Endodermal cell (in vitro differentiated cells): ENCODE data around the gene DAPK1. TPM values are rescaled to one million over a fixed set of nuclear protein-coding genes. Genes with fewer than 3 reads are reported as not detected.

Experiments used
- DNase-seq: peaks from one replicate; pipeline ENCODE4 v3.0.0-alpha.2; 2017
- H3K27ac ChIP-seq: 2 replicates; pipeline ENCODE4 v1.5.1; 2013; ENCODE audit warnings: mild to moderate bottlenecking, low read depth, low read length, moderate library complexity
- H3K27me3 ChIP-seq: 2 replicates; pipeline ENCODE4 v1.6.1; 2013; ENCODE audit warnings: mild to moderate bottlenecking, low read length, moderate library complexity; ENCODE audit not compliant: insufficient read depth, control insufficient read depth, poor library complexity, severe bottlenecking
- H3K36me3 ChIP-seq: 2 replicates; pipeline ENCODE4 v1.7.0; 2013; ENCODE audit warnings: mild to moderate bottlenecking, low read length, moderate library complexity; ENCODE audit not compliant: control insufficient read depth, insufficient read depth
- H3K4me1 ChIP-seq: one replicate; pipeline ENCODE4 v1.7.0; 2013; ENCODE audit warnings: low read length; ENCODE audit not compliant: control insufficient read depth, insufficient read depth
- H3K4me3 ChIP-seq: 2 replicates; pipeline ENCODE4 v1.5.1; 2013; ENCODE audit warnings: mild to moderate bottlenecking, low read length, moderate library complexity
- H3K9ac ChIP-seq: 2 replicates; pipeline ENCODE4 v1.6.1; 2013; ENCODE audit warnings: mild to moderate bottlenecking, low read length, moderate library complexity; ENCODE audit not compliant: poor library complexity, severe bottlenecking; ENCODE audit errors: extremely low read depth
- H3K9me3 ChIP-seq: 2 replicates; pipeline ENCODE4 v1.6.1; 2013; ENCODE audit warnings: mild to moderate bottlenecking, low read length, moderate library complexity; ENCODE audit not compliant: control insufficient read depth
- H3K27ac Mint-ChIP-seq: 2 replicates; pipeline ENCODE4 v1.8.0; 2020; ENCODE audit warnings: mixed read lengths
- H3K27me3 Mint-ChIP-seq: 2 replicates; pipeline ENCODE4 v1.8.0; 2021; ENCODE audit warnings: mild to moderate bottlenecking, mixed read lengths; ENCODE audit not compliant: insufficient read depth
- H3K36me3 Mint-ChIP-seq: 2 replicates; pipeline ENCODE4 v1.8.0; 2020; ENCODE audit warnings: low read depth, mixed read lengths
- H3K4me1 Mint-ChIP-seq: 2 replicates; pipeline ENCODE4 v1.8.0; 2020; ENCODE audit warnings: mixed read lengths
- H3K4me3 Mint-ChIP-seq: 2 replicates; pipeline ENCODE4 v1.8.0; 2020; ENCODE audit warnings: mild to moderate bottlenecking, moderate library complexity, mixed read lengths
- H3K9me3 Mint-ChIP-seq: 2 replicates; pipeline ENCODE4 v1.8.0; 2020; ENCODE audit warnings: mild to moderate bottlenecking, mixed read lengths
- WGBS, 2 experiments: methylation state at CpG; one replicate each; pipeline versions ENCODE4 v1.1.5 to v1.1.7; 2013; ENCODE audit warnings: missing lambda C conversion rate in 2 of 2, mixed read lengths in 1 of 2; ENCODE audit not compliant: insufficient coverage in 1 of 2, insufficient read length in 1 of 2; 5-methylcytosine and 5-hydroxymethylcytosine counted together
- total RNA-seq, 2 donors: library from RNA; stranded (reverse); fragmentation: NEBNext Ultra II Directional in 1 of 2; extraction: Animal tissue kit (Norgen Biotek cat#: 25700) in 1 of 2; gene quantifications; 2 replicates in 1 of 2; 3 replicates in 1 of 2; pipeline ENCODE4 v1.2.1, GENCODE V29; 2021
- TF ChIP-seq, protein P1 (sequence below): fragments of 200-600 bp; sonication (generic); conservative IDR thresholded peaks from 2 replicates; pipeline ENCODE4 v1.5.0; 2021; ENCODE audit warnings: antibody characterized with exemption, mild to moderate bottlenecking

The DAPK1 gene
- total RNA-seq, 2 donors from 2014 or later: 117 to 139 TPM

GRCh38 chr9:87515588-87516221, 18.0 kb downstream of the DAPK1 start:
- DNase-seq: no peak
- no peak overlapping the region for H3K27ac ChIP-seq
- Mint-ChIP-seq H3K27ac (peak overlapping the region; percentile 85), H3K9me3 (no peaks in the 10 kb centered on the region), H3K4me1 (peaks cover 53% of the 10 kb centered on the region), H3K4me3 (no peak overlapping the region), H3K27me3 (no peaks in the 10 kb centered on the region), H3K36me3 (peaks cover 37% of the 10 kb centered on the region)
- no peak overlapping the region for H3K9ac ChIP-seq
- H3K4me1 ChIP-seq: peaks cover 14% of the 10 kb centered on the region
- WGBS, 2 experiments: 89 to 90% methylated on average over 7 to 9 of the region's 9 CpGs
- no peaks in the 10 kb centered on the region for H3K27me3 ChIP-seq
- no peak overlapping the region for H3K4me3 ChIP-seq
- TF ChIP-seq, protein P1, sequence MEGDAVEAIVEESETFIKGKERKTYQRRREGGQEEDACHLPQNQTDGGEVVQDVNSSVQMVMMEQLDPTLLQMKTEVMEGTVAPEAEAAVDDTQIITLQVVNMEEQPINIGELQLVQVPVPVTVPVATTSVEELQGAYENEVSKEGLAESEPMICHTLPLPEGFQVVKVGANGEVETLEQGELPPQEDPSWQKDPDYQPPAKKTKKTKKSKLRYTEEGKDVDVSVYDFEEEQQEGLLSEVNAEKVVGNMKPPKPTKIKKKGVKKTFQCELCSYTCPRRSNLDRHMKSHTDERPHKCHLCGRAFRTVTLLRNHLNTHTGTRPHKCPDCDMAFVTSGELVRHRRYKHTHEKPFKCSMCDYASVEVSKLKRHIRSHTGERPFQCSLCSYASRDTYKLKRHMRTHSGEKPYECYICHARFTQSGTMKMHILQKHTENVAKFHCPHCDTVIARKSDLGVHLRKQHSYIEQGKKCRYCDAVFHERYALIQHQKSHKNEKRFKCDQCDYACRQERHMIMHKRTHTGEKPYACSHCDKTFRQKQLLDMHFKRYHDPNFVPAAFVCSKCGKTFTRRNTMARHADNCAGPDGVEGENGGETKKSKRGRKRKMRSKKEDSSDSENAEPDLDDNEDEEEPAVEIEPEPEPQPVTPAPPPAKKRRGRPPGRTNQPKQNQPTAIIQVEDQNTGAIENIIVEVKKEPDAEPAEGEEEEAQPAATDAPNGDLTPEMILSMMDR: no peak
- H3K9me3 ChIP-seq: no peaks in the 10 kb centered on the region
- H3K36me3 ChIP-seq: peaks cover 45% of the 10 kb centered on the region

- Mint-ChIP-seq H3K4me1 (peaks cover 53% of the 10 kb centered on the region), H3K36me3 (peaks cover 35% of the 10 kb centered on the region), H3K9me3 (no peaks in the 10 kb centered on the region), H3K27ac (peak overlapping the region; percentile 85), H3K4me3 (no peak overlapping the region), H3K27me3 (no peaks in the 10 kb centered on the region)
- no peak overlapping the region for H3K27ac ChIP-seq
- peak; percentile 69 for DNase-seq
- no peak overlapping the region for H3K9ac ChIP-seq
- no peaks in the 10 kb centered on the region for H3K9me3 ChIP-seq
- peaks cover 45% of the 10 kb centered on the region for H3K36me3 ChIP-seq
- no peaks in the 10 kb centered on the region for H3K27me3 ChIP-seq
- TF ChIP-seq, protein P1: no peak
- WGBS, 2 experiments: 77 to 80% methylated on average over 8 to 12 of the region's 12 CpGs
- no peak overlapping the region for H3K4me3 ChIP-seq
- peaks cover 14% of the 10 kb centered on the region for H3K4me1 ChIP-seq
Measured at GRCh38 chr9:87516222-87516925, 18.7 kb downstream of the DAPK1 start.

GRCh38 chr9:87516926-87517290, 19.2 kb downstream of the DAPK1 start:
- Mint-ChIP-seq H3K36me3 (peaks cover 38% of the 10 kb centered on the region), H3K27ac (peak overlapping the region; percentile 85), H3K27me3 (no peaks in the 10 kb centered on the region), H3K9me3 (peaks cover 2% of the 10 kb centered on the region), H3K4me1 (peaks cover 53% of the 10 kb centered on the region), H3K4me3 (no peak overlapping the region)
- Histone ChIP-seq H3K27me3 (no peaks in the 10 kb centered on the region), H3K4me3 (no peak overlapping the region), H3K4me1 (peaks cover 14% of the 10 kb centered on the region), H3K9me3 (no peaks in the 10 kb centered on the region), H3K27ac (no peak overlapping the region), H3K9ac (no peak overlapping the region), H3K36me3 (peaks cover 49% of the 10 kb centered on the region)
- WGBS, 2 experiments: 74 to 88% methylated on average over 2 to 3 of the region's 3 CpGs
- DNase-seq: peak; percentile 63
- TF ChIP-seq, protein P1: no peak
